ENCODE data around the gene MID1. TPM values are rescaled to one million over a fixed set of nuclear protein-coding genes. Genes with fewer than 3 reads are reported as not detected.

The MID1 gene
- total RNA-seq, 6 experiments from 2014 or later, result 17.9 to 21.8 (median 18.6) TPM

GRCh38 chrX:10582215-10582733 is 38.1 kb downstream of the MID1 start:
- H3K4me3 Mint-ChIP-seq, result no peak overlapping the region
- peaks cover 52% of the 10 kb centered on the region for H3K4me1 Mint-ChIP-seq (ENCODE audit: low read depth)
- DNase-seq, result no peak
- peaks cover 27% of the 10 kb centered on the region for H3K9me3 Mint-ChIP-seq
- TF ChIP-seq CTCF (IDR thresholded peaks at IDR 0.05), result no peak
- H3K36me3 Mint-ChIP-seq (ENCODE audit: low read depth), result peaks cover 28% of the 10 kb centered on the region
- H3K27ac Mint-ChIP-seq, result peak overlapping the region; percentile 26; the same call in 1 of the 2 replicates
- no peaks in the 10 kb centered on the region for H3K27me3 Mint-ChIP-seq (ENCODE audit: insufficient read depth)

GRCh38 chrX:10579112-10580011 is 41.0 kb downstream of the MID1 start:
- peak; percentile 20 for DNase-seq
- H3K9me3 Mint-ChIP-seq, result peaks cover 20% of the 10 kb centered on the region
- peak overlapping the region; percentile 94 for H3K27ac Mint-ChIP-seq
- H3K4me1 Mint-ChIP-seq (ENCODE audit: low read depth), result peaks cover 76% of the 10 kb centered on the region
- peaks cover 10% of the 10 kb centered on the region for H3K36me3 Mint-ChIP-seq (ENCODE audit: low read depth)
- H3K4me3 Mint-ChIP-seq, result peak overlapping the region; percentile 84
- no peaks in the 10 kb centered on the region for H3K27me3 Mint-ChIP-seq (ENCODE audit: insufficient read depth)
- TF ChIP-seq CTCF (IDR thresholded peaks at IDR 0.05), result no peak

- TF ChIP-seq CTCF (IDR thresholded peaks at IDR 0.05), result no peak
- Mint-ChIP-seq H3K27ac (peak overlapping the region; percentile 69), H3K36me3 (ENCODE audit: low read depth) (peaks cover 5% of the 10 kb centered on the region), H3K4me1 (ENCODE audit: low read depth) (peaks cover 80% of the 10 kb centered on the region), H3K9me3 (peaks cover 15% of the 10 kb centered on the region), H3K4me3 (peak overlapping the region; percentile 74), H3K27me3 (ENCODE audit: insufficient read depth) (no peaks in the 10 kb centered on the region)
- DNase-seq, result no peak
Measured at GRCh38 chrX:10578527-10578926, 41.9 kb downstream of the MID1 start.

DNA sequence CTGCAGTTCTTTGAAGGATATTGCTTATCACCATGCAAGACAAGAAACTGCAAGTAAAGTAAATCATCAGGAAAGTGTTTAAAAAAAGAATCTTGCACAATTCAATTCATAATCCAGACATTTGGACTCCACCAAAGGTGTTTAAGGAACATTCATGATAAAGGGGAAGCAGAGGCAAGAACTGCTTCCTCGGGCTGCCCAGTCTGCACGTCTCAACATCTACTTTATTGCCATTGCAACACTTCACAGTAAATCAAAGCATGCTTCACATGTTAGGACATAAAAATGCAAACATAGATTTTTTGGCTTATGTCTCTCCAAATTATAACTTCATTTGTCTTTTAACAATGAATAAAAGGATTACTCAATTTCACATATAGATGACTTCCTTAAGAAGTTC is 42.5 kb downstream of the MID1 start:
- H3K4me3 Mint-ChIP-seq, result peak overlapping the region; percentile 74
- peaks cover 78% of the 10 kb centered on the region for H3K4me1 Mint-ChIP-seq (ENCODE audit: low read depth)
- DNase-seq, result no peak
- H3K9me3 Mint-ChIP-seq, result peaks cover 8% of the 10 kb centered on the region
- no peaks in the 10 kb centered on the region for H3K27me3 Mint-ChIP-seq (ENCODE audit: insufficient read depth)
- H3K27ac Mint-ChIP-seq, result peak overlapping the region; percentile 69
- no peak for TF ChIP-seq CTCF (IDR thresholded peaks at IDR 0.05)
- H3K36me3 Mint-ChIP-seq (ENCODE audit: low read depth), result peaks cover under 1% of the 10 kb centered on the region; the same call in 1 of the 2 replicates

- DNase-seq, result no peak
- H3K4me3 Mint-ChIP-seq, result no peak overlapping the region
- no peak overlapping the region for H3K27ac Mint-ChIP-seq
- peaks cover 4% of the 10 kb centered on the region; the same call in 1 of the 2 replicates for H3K9me3 Mint-ChIP-seq
- peaks cover 69% of the 10 kb centered on the region for H3K4me1 Mint-ChIP-seq (ENCODE audit: low read depth)
- H3K27me3 Mint-ChIP-seq (ENCODE audit: insufficient read depth), result no peaks in the 10 kb centered on the region
- no peak for TF ChIP-seq CTCF (IDR thresholded peaks at IDR 0.05)
- no peaks in the 10 kb centered on the region for H3K36me3 Mint-ChIP-seq (ENCODE audit: low read depth)
Measured at GRCh38 chrX:10576777-10577447, 43.5 kb downstream of the MID1 start.
